ENCODE data around the gene DUS3L. TPM values are rescaled to one million over a fixed set of nuclear protein-coding genes. Genes with fewer than 3 reads are reported as not detected.

Gene DUS3L
- total RNA-seq, 1 experiment from 2014 or later, result 39.6 TPM

- Histone ChIP-seq H3K9me3 (ENCODE audit: control insufficient read depth, insufficient read depth, low read depth, low read length) (no peaks in the 10 kb centered on the region), H3K36me3 (ENCODE audit: control insufficient read depth, insufficient read depth, low read length) (no peaks in the 10 kb centered on the region), H3K27ac (ENCODE audit: low read length) (no peak overlapping the region), H3K27me3 (ENCODE audit: control insufficient read depth, insufficient read depth, low read length) (no peaks in the 10 kb centered on the region), H3K4me1 (ENCODE audit: control insufficient read depth, insufficient read depth, low read length) (no peaks in the 10 kb centered on the region), H3K4me3 (ENCODE audit: low read depth in 2 of 2, low read length in 2 of 2) (no peak overlapping the region)
- POLR2A ChIA-PET, result no interaction called here
- BruUV-seq (replicated peaks), result no TSS peak
- DNase-seq (ENCODE audit: low read depth, low spot score) (no peak), ATAC-seq (no peak)
- no peak for TF ChIP-seq CTCF (IDR thresholded peaks at IDR 0.05)
- intact Hi-C loops (cut with micrococcal nuclease; ENCODE audit: unreplicated experiment) (loop anchor here (10.0 kb wide), 1 partner anchor 103 kb away; the partner anchor contains the start of gene RPL36), in situ Hi-C loops (cut with HindIII; ENCODE audit: low pct_unique_long_range_greater_than_20kb, low sequenced_read_pairs) (no loop called here)
- CTCF ChIA-PET, result no interaction called here
Observed at GRCh38 chr19:5798244-5798643, 7.3 kb upstream of the DUS3L start.

GRCh38 chr19:5795382-5795919, 4.5 kb upstream of the DUS3L start:
- TF ChIP-seq SIN3A (IDR thresholded peaks at IDR 0.05; ENCODE audit: borderline replicate concordance, insufficient read depth, low read depth, low read length) (no peak), POLR2AphosphoS5 (IDR thresholded peaks at IDR 0.05; ENCODE audit: low read depth, low read length) (no peak), CTCF (IDR thresholded peaks at IDR 0.05) (no peak), REST (IDR thresholded peaks at IDR 0.05; ENCODE audit: insufficient read depth in 1 of 2, low read depth in 2 of 2, low read length in 1 of 2) (no peak), TCF7L2 (IDR thresholded peaks at IDR 0.05; ENCODE audit: low read depth, low read length) (no peak)
- H3K9me3 ChIP-seq (ENCODE audit: control insufficient read depth, insufficient read depth, low read depth, low read length), result no peaks in the 10 kb centered on the region
- H3K27ac ChIP-seq (ENCODE audit: low read length), result no peak overlapping the region
- no peak for DNase-seq (ENCODE audit: low read depth, low spot score)
- no peaks in the 10 kb centered on the region for H3K36me3 ChIP-seq (ENCODE audit: control insufficient read depth, insufficient read depth, low read length)
- no peaks in the 10 kb centered on the region for H3K27me3 ChIP-seq (ENCODE audit: control insufficient read depth, insufficient read depth, low read length)
- no TSS peak for BruUV-seq (replicated peaks)
- intact Hi-C loops (cut with micrococcal nuclease; ENCODE audit: unreplicated experiment), result loop anchor here (10.0 kb wide), 1 partner anchor 101 kb away; the partner anchor contains the start of gene RPL36
- H3K4me3 ChIP-seq (ENCODE audit: low read depth in 2 of 2, low read length in 2 of 2), result no peak overlapping the region
- CTCF ChIA-PET, result no interaction called here
- H3K4me1 ChIP-seq (ENCODE audit: control insufficient read depth, insufficient read depth, low read length), result no peaks in the 10 kb centered on the region
- in situ Hi-C loops (cut with HindIII; ENCODE audit: low pct_unique_long_range_greater_than_20kb, low sequenced_read_pairs), result no loop called here
- POLR2A ChIA-PET, result no interaction called here
- ATAC-seq, result no peak

Measured in Panc1 (cell line).